Measurements from ENCODE around the gene LAMA2.
"Not testable (repeated sequence)": the region's sequence is repeated elsewhere in the genome, so short reads cannot be mapped to it uniquely, and the experiment has no call there.

LAMA2 gene

GRCh38 chr6:129146902-129147301 lies 264.0 kb downstream of the LAMA2 start:
- DNase-seq (ENCODE audit: low spot score): no peak
- TF ChIP-seq, protein P1, sequence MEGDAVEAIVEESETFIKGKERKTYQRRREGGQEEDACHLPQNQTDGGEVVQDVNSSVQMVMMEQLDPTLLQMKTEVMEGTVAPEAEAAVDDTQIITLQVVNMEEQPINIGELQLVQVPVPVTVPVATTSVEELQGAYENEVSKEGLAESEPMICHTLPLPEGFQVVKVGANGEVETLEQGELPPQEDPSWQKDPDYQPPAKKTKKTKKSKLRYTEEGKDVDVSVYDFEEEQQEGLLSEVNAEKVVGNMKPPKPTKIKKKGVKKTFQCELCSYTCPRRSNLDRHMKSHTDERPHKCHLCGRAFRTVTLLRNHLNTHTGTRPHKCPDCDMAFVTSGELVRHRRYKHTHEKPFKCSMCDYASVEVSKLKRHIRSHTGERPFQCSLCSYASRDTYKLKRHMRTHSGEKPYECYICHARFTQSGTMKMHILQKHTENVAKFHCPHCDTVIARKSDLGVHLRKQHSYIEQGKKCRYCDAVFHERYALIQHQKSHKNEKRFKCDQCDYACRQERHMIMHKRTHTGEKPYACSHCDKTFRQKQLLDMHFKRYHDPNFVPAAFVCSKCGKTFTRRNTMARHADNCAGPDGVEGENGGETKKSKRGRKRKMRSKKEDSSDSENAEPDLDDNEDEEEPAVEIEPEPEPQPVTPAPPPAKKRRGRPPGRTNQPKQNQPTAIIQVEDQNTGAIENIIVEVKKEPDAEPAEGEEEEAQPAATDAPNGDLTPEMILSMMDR (IDR thresholded peaks at IDR 0.05; ENCODE audit: borderline replicate concordance, control extremely low read depth, extremely low read depth, insufficient read depth, missing control alignments): no peak
- in situ Hi-C loops (cut with MboI; ENCODE audit: low sequenced_read_pairs, unreplicated experiment): no loop called here

DNA sequence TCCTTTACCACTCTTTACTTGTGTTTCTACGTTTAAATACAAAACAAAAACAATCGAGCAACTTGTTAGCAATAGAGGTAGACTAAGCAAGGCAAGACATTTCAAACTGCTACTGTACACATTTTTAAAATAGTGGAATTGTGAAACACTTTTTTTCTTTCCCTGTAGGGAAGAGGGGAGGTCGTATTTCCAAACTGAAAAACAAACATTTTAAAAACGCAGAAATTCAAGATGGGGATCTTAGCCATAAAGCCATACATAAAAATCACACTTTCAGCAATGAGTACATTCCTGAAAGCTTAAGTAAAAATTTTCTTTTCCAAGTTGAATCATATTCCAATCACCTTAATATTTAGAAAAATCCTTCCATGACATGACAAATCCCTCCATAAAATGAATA lies 267.6 kb downstream of the LAMA2 start:
- no peak for DNase-seq (ENCODE audit: low spot score)
- in situ Hi-C loops (cut with MboI; ENCODE audit: low sequenced_read_pairs, unreplicated experiment): no loop called here

DNA sequence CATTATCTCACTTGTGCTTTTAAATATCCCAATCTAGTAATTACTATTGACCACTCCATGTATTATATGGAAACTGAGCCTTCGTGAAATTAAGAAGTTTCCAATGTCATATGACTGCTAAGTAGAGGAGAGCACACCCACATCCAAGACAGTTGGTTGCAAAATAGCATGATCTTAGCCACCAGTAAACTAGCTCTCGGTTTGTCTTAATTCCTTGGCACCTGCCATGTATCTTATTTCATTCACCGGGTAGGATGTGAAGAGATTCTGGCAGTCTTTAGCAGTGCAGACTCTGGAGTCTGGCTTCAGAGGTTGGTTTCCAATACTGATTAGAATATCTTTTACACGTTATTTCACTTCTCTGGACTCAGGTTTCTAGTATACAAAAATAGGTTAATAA lies 270.3 kb downstream of the LAMA2 start:
- DNase-seq (ENCODE audit: low spot score): no peak
- TF ChIP-seq, protein P1 (IDR thresholded peaks at IDR 0.05; ENCODE audit: borderline replicate concordance, control extremely low read depth, extremely low read depth, insufficient read depth, missing control alignments): no peak
- in situ Hi-C loops (cut with MboI; ENCODE audit: low sequenced_read_pairs, unreplicated experiment): no loop called here

More for the DNA sequence above, 267.6 kb downstream of the LAMA2 start:
- TF ChIP-seq, protein P1 (IDR thresholded peaks at IDR 0.05; ENCODE audit: borderline replicate concordance, control extremely low read depth, extremely low read depth, insufficient read depth, missing control alignments): no peak

- in situ Hi-C loops (cut with MboI; ENCODE audit: low sequenced_read_pairs, unreplicated experiment); DNase-seq (ENCODE audit: low spot score): not testable (repeated sequence)
Measured at GRCh38 chr6:129159242-129159641, 276.3 kb downstream of the LAMA2 start.

GRCh38 chr6:129162605-129163004 lies 279.7 kb downstream of the LAMA2 start:
- in situ Hi-C loops (cut with MboI; ENCODE audit: low sequenced_read_pairs, unreplicated experiment): no loop called here
- TF ChIP-seq, protein P1 (IDR thresholded peaks at IDR 0.05; ENCODE audit: borderline replicate concordance, control extremely low read depth, extremely low read depth, insufficient read depth, missing control alignments): no peak
- DNase-seq (ENCODE audit: low spot score): no peak

GRCh38 chr6:129163551-129163950 lies 280.6 kb downstream of the LAMA2 start:
- no peak for DNase-seq (ENCODE audit: low spot score)
- in situ Hi-C loops (cut with MboI; ENCODE audit: low sequenced_read_pairs, unreplicated experiment): no loop called here
- TF ChIP-seq, protein P1 (IDR thresholded peaks at IDR 0.05; ENCODE audit: borderline replicate concordance, control extremely low read depth, extremely low read depth, insufficient read depth, missing control alignments): no peak

- in situ Hi-C loops (cut with MboI; ENCODE audit: low sequenced_read_pairs, unreplicated experiment): no loop called here
- no peak for DNase-seq (ENCODE audit: low spot score)
Measured at GRCh38 chr6:129164032-129164431, 281.1 kb downstream of the LAMA2 start.

DNA sequence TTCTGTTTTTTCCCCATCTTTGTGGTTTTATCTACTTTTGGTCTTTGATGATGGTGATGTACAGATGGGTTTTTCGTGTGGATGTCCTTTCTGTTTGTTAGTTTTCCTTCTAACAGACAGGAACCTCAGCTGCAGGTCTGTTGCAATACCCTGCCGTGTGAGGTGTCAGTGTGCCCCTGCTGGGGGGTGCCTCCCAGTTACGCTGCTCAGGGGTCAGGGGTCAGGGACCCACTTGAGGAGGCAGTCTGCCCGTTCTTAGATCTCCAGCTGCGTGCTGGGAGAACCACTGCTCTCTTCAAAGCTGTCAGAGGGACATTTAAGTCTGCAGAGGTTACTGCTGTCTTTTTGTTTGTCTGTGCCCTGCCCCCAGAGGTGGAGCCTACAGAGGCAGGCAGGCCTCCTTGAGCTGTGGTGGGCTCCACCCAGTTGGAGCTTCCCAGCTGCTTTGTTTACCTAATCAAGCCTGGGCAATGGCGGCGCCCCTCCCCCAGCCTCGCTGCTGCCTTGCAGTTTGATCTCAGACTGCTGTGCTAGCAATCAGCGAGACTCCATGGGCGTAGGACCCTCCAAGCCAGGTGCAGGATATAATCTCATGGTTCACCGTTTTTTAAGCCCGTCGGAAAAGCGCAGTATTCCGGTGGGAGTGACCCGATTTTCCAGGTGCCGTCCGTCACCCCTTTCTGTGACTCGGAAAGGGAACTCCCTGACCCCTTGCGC lies 289.5 kb downstream of the LAMA2 start:
- DNase-seq (ENCODE audit: low spot score); in situ Hi-C loops (cut with MboI; ENCODE audit: low sequenced_read_pairs, unreplicated experiment): not testable (repeated sequence)

More at GRCh38 chr6:129164032-129164431, 281.1 kb downstream of the LAMA2 start:
- TF ChIP-seq, protein P1 (IDR thresholded peaks at IDR 0.05; ENCODE audit: borderline replicate concordance, control extremely low read depth, extremely low read depth, insufficient read depth, missing control alignments): no peak

All from GM13976 (cell line).